K562 (cell line): ENCODE measurements around the gene FAM171A1.

ENCODE experiments used
- BACH1 ChIP-seq: fragments of 200-800 bp; sonication (Bioruptor generic); IDR thresholded peaks from 2 replicates; pipeline ENCODE4 v1.6.1; 2016; ENCODE audit warnings: missing genetic modification characterization, missing compliant biosample characterization
- GABPB1 ChIP-seq: sonication (generic); formaldehyde crosslinking; IDR thresholded peaks from 2 replicates; pipeline ENCODE4 v1.8.0; 2022; ENCODE audit warnings: mild to moderate bottlenecking, missing genetic modification reagents
- HNRNPUL1 ChIP-seq: fragments of 200-400 bp; formaldehyde crosslinking; IDR thresholded peaks from 2 replicates; pipeline ENCODE4 v1.6.1; 2017; ENCODE audit warnings: low read length
- MTA3 ChIP-seq: fragments of 450-650 bp; formaldehyde crosslinking; IDR thresholded peaks from 2 replicates; pipeline ENCODE4 v1.6.1; 2017; ENCODE audit warnings: mild to moderate bottlenecking, borderline replicate concordance
- POLR2AphosphoS5 ChIP-seq: IDR thresholded peaks from 2 replicates; pipeline ENCODE4 v1.6.1; 2011; ENCODE audit warnings: mild to moderate bottlenecking, low read depth, low read length, moderate library complexity; ENCODE audit not compliant: control insufficient read depth, insufficient read depth
- SIX5 ChIP-seq, 2 experiments: IDR thresholded peaks; 2 replicates each; pipeline ENCODE4 v1.6.1; 2011; ENCODE audit warnings: low read length in 2 of 2, borderline replicate concordance in 1 of 2, low read depth in 1 of 2, mild to moderate bottlenecking in 1 of 2, moderate library complexity in 1 of 2; ENCODE audit not compliant: insufficient read depth in 1 of 2
- TRIM28 ChIP-seq: fragments of 450-650 bp; IDR thresholded peaks from 2 replicates; pipeline ENCODE4 v1.6.1; 2017
- ZNF785 ChIP-seq: fragments of 250-450 bp; sonication (Bioruptor Pico); IDR thresholded peaks from 2 replicates; pipeline ENCODE4 v1.4.0; 2020; ENCODE audit warnings: mild to moderate bottlenecking
- TF ChIP-seq, protein P1 (sequence below): sonication (generic); formaldehyde crosslinking; IDR thresholded peaks from 2 replicates; pipeline ENCODE4 v1.8.0; 2023; ENCODE audit warnings: missing genetic modification reagents, mild to moderate bottlenecking, borderline replicate concordance
- TF ChIP-seq, protein P2 (sequence below): fragments of 250-450 bp; sonication (Bioruptor Pico); IDR thresholded peaks from 2 replicates; pipeline ENCODE4 v1.5.0; 2021
- TF ChIP-seq, protein P3 (sequence below), 3 experiments: IDR thresholded peaks in 2 of 3; conservative IDR thresholded peaks in 1 of 3; 2 replicates each; pipeline ENCODE4 v1.5.1; 2011 to 2012; ENCODE audit warnings: low read length in 3 of 3, mild to moderate bottlenecking in 3 of 3, control low read depth in 2 of 3, improper control_type of control experiment in 1 of 3, inconsistent platforms in 1 of 3, low read depth in 1 of 3, mixed read lengths in 1 of 3, moderate library complexity in 1 of 3; ENCODE audit not compliant: insufficient read depth in 2 of 3
- TF ChIP-seq, protein P4 (sequence below): fragments of 450-650 bp; IDR thresholded peaks from 2 replicates; pipeline ENCODE4 v1.6.1; 2014; ENCODE audit warnings: low read depth, mild to moderate bottlenecking, moderate library complexity, borderline replicate concordance

DNA sequence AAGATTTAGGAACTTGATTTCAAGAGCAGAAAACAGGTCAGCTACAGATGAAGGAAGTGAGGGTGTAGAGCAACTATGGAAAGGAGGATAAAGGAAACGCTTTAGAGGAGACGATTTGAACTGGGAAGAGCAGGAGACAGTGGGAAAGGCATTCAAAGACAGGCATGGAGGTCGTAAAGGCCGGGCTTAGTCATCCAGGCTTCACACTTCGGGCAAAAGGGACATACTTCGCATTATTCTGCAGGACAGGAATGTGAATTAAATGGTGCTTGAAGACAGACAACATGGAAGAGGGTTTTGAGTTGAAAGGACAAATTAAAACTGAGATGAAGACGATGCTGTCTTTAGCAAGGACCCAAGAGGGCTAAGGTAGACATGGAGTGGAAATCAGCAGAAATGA is 8.1 kb downstream of the FAM171A1 start:
- TF ChIP-seq, protein P1, sequence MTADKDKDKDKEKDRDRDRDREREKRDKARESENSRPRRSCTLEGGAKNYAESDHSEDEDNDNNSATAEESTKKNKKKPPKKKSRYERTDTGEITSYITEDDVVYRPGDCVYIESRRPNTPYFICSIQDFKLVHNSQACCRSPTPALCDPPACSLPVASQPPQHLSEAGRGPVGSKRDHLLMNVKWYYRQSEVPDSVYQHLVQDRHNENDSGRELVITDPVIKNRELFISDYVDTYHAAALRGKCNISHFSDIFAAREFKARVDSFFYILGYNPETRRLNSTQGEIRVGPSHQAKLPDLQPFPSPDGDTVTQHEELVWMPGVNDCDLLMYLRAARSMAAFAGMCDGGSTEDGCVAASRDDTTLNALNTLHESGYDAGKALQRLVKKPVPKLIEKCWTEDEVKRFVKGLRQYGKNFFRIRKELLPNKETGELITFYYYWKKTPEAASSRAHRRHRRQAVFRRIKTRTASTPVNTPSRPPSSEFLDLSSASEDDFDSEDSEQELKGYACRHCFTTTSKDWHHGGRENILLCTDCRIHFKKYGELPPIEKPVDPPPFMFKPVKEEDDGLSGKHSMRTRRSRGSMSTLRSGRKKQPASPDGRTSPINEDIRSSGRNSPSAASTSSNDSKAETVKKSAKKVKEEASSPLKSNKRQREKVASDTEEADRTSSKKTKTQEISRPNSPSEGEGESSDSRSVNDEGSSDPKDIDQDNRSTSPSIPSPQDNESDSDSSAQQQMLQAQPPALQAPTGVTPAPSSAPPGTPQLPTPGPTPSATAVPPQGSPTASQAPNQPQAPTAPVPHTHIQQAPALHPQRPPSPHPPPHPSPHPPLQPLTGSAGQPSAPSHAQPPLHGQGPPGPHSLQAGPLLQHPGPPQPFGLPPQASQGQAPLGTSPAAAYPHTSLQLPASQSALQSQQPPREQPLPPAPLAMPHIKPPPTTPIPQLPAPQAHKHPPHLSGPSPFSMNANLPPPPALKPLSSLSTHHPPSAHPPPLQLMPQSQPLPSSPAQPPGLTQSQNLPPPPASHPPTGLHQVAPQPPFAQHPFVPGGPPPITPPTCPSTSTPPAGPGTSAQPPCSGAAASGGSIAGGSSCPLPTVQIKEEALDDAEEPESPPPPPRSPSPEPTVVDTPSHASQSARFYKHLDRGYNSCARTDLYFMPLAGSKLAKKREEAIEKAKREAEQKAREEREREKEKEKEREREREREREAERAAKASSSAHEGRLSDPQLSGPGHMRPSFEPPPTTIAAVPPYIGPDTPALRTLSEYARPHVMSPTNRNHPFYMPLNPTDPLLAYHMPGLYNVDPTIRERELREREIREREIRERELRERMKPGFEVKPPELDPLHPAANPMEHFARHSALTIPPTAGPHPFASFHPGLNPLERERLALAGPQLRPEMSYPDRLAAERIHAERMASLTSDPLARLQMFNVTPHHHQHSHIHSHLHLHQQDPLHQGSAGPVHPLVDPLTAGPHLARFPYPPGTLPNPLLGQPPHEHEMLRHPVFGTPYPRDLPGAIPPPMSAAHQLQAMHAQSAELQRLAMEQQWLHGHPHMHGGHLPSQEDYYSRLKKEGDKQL, result no peak
- TF ChIP-seq HNRNPUL1 (no peak), GABPB1 (CRISPR knock-in tag) (no peak), ZNF785 (CRISPR knock-in tag) (no peak), TRIM28 (no peak), BACH1 (tag) (no peak), POLR2AphosphoS5 (no peak), MTA3 (no peak), SIX5 (IDR thresholded peaks at IDR 0.05; ENCODE audit: borderline replicate concordance in 1 of 2, insufficient read depth in 1 of 2, low read depth in 1 of 2, low read length in 2 of 2) (no peak)
- TF ChIP-seq, protein P2, sequence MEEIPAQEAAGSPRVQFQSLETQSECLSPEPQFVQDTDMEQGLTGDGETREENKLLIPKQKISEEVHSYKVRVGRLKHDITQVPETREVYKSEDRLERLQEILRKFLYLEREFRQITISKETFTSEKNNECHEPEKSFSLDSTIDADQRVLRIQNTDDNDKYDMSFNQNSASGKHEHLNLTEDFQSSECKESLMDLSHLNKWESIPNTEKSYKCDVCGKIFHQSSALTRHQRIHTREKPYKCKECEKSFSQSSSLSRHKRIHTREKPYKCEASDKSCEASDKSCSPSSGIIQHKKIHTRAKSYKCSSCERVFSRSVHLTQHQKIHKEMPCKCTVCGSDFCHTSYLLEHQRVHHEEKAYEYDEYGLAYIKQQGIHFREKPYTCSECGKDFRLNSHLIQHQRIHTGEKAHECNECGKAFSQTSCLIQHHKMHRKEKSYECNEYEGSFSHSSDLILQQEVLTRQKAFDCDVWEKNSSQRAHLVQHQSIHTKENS (CRISPR knock-in tag), result no peak
- TF ChIP-seq, protein P3, sequence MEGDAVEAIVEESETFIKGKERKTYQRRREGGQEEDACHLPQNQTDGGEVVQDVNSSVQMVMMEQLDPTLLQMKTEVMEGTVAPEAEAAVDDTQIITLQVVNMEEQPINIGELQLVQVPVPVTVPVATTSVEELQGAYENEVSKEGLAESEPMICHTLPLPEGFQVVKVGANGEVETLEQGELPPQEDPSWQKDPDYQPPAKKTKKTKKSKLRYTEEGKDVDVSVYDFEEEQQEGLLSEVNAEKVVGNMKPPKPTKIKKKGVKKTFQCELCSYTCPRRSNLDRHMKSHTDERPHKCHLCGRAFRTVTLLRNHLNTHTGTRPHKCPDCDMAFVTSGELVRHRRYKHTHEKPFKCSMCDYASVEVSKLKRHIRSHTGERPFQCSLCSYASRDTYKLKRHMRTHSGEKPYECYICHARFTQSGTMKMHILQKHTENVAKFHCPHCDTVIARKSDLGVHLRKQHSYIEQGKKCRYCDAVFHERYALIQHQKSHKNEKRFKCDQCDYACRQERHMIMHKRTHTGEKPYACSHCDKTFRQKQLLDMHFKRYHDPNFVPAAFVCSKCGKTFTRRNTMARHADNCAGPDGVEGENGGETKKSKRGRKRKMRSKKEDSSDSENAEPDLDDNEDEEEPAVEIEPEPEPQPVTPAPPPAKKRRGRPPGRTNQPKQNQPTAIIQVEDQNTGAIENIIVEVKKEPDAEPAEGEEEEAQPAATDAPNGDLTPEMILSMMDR (IDR thresholded peaks at IDR 0.05 in 2 of 3, conservative IDR thresholded peaks at IDR 0.05 in 1 of 3; ENCODE audit: insufficient read depth in 2 of 3, low read depth in 1 of 3, low read length in 3 of 3), result no peak
- TF ChIP-seq, protein P4, sequence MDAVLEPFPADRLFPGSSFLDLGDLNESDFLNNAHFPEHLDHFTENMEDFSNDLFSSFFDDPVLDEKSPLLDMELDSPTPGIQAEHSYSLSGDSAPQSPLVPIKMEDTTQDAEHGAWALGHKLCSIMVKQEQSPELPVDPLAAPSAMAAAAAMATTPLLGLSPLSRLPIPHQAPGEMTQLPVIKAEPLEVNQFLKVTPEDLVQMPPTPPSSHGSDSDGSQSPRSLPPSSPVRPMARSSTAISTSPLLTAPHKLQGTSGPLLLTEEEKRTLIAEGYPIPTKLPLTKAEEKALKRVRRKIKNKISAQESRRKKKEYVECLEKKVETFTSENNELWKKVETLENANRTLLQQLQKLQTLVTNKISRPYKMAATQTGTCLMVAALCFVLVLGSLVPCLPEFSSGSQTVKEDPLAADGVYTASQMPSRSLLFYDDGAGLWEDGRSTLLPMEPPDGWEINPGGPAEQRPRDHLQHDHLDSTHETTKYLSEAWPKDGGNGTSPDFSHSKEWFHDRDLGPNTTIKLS, result no peak
